GM18508 (cell line): ENCODE data around the gene MIDN.
A peak's percentile ranks its signal among the peaks of the same experiment; 100 is the strongest.
"Not testable (repeated sequence)": the region's sequence is repeated elsewhere in the genome, so short reads cannot be mapped to it uniquely, and the experiment has no call there.

Experiments used
- ATAC-seq: cut with Tn5 transposase; IDR thresholded peaks from one replicate; pipeline ENCODE4 v1.9.1; 2021; ENCODE audit warnings: moderate number of reproducible peaks; ENCODE audit not compliant: insufficient read depth, unreplicated experiment

MIDN gene

DNA sequence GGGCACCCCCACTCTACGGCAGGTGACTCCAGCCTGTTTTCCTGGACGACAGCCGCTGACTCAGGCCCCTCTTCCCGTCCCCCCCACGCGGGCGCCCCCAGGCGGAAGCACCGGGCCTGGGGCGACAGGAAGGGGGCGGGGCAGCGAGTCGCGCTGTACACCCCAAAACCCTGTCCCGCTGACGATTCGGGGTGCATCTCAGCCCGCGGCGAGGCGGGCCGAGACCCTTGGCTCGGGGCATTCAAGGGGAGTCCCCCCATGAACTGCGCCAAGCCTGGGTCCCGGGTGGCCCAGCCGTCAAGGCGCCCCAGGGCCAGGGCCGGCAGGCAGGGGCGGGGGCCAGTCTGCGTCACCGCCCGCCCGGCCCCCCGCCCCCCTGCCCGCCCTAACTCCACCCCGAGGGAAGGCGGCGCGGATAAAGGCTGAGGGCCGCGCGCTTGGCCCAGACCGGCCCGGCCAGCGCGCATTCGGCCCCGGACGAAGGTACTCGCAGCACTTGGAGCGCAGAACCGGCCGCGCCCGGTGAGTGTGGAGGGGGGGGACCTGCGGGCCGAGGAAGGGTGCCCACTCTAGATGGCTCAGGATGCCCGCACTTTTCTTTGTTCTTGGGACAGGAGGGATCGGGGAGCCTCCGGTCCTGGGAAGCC is at the start of gene MIDN:
MIDN (plus strand) TSS at position 445 of the 647 bp plus-strand sequence. CDS start 1,714 bp downstream, outside the sequence.
- ATAC-seq, result no peak

DNA sequence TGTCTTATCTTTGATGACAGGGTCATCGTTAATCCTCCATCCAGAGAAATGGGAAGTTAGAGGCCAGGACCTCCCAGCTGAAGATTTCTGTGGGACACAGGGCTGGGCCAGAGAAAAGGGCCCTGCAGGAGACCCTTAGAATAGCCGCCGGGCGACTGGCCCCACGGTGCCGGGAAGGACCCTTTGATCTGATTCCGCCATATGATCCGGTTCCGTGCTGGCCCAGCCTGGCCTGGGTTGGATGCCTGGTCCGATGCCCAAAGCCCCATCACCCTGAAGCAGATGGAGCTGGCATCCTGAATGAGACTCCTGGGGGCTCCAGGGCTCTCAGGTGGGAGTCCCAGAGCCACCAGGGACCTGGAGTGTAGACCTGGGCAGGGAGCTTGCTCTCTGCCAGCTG is 48.9 kb upstream of the MIDN start:
- no peak for ATAC-seq

GRCh38 chr19:1200614-1201013 is 47.8 kb upstream of the MIDN start:
- ATAC-seq, result not testable (repeated sequence)

DNA sequence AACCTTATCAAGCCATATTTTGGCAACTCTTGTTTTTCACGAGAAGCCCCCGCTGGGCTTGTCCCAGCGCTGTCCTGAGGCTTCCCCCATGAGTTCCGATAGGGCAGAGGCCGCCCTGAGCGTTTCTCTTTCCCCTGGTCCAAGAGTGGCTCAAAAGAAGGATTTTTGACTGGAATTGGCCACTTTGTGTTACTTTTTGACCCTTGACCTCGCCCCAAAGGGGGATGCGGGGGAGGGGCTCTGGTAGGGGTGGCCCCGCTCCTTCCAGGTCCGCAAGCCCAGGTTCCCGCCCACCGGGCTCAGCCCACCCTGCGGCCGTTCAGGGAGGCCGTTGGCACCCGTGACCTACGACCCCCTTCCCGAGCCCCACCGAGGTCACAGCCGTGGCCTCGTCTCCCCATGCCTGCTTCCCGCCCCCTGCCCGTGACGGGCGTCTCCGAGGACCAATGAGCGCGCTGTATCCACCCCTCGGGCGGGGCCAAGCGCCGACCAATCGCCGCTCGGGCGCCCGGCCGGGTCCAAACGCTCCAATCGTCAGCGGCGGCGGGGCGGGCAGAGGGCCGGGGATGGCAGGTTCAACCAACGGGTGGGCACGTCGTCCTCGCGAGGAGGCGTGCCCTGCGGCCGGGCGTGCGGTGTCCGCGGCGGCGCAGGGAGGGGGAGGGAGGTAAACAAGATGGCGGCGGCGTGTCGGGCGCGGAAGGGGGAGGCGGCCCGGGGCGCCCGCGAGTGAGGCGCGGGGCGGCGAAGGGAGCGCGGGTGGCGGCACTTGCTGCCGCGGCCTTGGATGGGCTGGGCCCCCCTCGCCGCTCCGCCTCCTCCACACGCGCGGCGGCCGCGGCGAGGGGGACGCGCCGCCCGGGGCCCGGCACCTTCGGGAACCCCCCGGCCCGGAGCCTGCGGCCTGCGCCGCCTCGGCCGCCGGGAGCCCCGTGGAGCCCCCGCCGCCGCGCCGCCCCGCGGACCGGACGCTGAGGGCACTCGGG is 43.0 kb upstream of the MIDN start, which contains the start of gene STK11:
STK11 (plus strand) TSS at position 665 of the 986 bp plus-strand sequence. CDS start 1,136 bp downstream, outside the sequence.
- peak; percentile 53 for ATAC-seq

DNA sequence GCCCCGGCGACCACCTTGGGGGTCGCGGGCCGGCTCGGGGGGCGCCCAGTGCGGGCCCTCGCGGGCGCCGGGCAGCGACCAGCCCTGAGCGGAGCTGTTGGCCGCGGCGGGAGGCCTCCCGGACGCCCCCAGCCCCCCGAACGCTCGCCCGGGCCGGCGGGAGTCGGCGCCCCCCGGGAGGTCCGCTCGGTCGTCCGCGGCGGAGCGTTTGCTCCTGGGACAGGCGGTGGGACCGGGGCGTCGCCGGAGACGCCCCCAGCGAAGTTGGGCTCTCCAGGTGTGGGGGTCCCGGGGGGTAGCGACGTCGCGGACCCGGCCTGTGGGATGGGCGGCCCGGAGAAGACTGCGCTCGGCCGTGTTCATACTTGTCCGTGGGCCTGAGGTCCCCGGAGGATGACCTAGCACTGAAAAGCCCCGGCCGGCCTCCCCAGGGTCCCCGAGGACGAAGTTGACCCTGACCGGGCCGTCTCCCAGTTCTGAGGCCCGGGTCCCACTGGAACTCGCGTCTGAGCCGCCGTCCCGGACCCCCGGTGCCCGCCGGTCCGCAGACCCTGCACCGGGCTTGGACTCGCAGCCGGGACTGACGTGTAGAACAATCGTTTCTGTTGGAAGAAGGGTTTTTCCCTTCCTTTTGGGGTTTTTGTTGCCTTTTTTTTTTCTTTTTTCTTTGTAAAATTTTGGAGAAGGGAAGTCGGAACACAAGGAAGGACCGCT is 42.1 kb upstream of the MIDN start:
- no peak for ATAC-seq

DNA sequence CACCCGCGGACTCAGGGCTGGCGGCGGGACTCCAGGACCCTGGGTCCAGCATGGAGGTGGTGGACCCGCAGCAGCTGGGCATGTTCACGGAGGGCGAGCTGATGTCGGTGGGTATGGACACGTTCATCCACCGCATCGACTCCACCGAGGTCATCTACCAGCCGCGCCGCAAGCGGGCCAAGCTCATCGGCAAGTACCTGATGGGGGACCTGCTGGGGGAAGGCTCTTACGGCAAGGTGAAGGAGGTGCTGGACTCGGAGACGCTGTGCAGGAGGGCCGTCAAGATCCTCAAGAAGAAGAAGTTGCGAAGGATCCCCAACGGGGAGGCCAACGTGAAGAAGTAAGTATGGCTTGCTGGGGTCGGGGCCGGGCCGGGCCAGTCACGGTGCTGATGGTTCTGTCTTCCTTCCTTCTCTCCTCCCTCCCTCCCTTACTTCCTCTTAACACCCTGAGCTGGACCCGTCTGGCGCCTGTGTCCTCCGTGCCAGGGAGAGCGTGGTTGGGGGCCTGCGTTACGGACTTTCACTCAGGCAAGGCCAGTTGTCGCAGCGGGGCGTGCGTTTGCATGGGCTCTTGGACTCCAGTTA is 41.4 kb upstream of the MIDN start:
- no peak for ATAC-seq

DNA sequence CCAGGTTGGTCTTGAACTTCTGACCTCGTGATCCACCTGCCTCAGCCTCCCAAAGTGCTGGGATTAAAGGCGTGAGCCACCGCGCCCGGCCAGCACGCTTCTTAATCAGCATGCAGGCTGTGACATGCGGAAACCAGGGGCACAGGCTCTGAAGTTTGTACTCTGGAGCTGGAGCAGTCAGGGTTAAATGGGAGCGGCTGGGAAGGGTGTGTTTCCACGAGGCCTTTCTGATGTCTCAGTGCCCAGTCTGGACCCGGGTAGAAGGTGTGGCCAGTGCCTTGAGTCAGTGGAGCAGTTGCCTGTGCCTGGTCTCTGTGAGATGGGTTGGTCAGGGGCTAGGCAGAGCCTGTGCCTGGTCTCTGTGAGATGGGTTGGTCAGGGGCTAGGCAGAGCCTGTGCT is 39.6 kb upstream of the MIDN start:
- not testable (repeated sequence) for ATAC-seq

GRCh38 chr19:1210227-1210538 is 38.2 kb upstream of the MIDN start:
- ATAC-seq, result no peak

GRCh38 chr19:1211494-1212234 is 36.7 kb upstream of the MIDN start:
- no peak for ATAC-seq

DNA sequence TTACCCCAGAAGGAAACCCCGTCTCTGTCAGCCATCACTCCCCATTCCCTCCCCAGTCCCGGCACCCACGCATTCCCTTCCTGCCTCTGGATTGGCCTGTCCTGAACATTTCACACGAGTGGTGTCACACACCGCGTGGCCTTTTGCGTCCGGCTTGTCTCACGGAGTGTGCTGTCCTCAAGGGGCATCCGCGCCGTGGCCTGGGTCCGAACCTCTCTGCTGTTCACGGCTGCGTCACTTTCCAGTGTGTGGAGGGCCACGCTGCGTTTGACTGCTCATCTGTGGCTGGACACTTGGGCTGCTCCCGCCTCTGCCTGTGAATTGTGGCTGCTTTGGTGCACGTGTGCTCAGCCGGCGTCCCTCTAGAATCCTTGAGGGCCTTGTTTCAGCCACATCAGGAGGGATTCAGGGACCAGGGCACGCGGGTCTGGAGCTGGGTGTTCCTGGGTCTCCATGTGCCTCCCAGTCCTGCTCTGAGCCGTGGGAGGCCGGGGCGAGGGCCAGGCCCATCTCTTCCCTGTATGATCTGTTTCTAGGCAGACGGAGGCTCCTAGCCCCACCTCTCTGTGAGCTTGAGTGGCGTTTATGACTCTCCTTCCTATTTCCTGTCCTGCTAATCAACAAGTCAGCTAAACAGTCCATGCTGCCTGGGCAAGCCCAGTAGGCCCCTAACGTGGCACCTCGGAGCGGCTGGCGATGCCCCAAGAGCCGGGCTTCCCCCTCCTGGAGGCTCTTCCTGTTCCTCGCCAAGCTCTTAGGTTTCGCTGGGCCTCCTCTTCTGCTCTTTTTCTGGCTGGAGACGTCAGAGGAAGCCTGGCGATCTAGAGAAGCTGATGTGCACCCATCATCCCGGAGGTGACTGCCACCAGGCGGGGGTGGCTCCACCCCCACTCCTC is 34.7 kb upstream of the MIDN start:
- ATAC-seq, result no peak

- ATAC-seq, result no peak
Measured at GRCh38 chr19:1214299-1214861, 34.0 kb upstream of the MIDN start.

- ATAC-seq, result no peak
Measured at GRCh38 chr19:1214862-1215731, 33.3 kb upstream of the MIDN start.

DNA sequence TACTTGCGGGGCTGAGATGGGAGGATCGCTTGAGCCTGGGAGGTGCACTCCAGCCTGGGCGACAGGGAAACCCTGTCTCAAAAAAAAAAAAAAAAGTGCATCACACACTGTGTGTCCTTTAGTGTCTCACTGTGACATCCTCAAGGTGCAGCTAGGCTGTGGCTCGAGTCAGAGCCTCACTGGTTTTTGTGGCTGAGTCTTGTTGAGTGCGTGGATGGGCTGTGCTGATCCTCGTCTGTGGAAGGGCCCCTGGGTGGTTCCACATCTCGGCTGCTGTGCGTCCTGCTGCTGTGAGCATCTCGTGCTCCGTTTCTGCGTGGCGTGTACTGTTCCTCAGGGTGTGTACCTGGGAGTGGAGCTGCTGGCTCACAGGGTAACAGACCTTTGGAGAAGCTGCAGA is 31.6 kb upstream of the MIDN start:
- no peak for ATAC-seq

GRCh38 chr19:1217366-1217765 is 31.0 kb upstream of the MIDN start:
- no peak for ATAC-seq

DNA sequence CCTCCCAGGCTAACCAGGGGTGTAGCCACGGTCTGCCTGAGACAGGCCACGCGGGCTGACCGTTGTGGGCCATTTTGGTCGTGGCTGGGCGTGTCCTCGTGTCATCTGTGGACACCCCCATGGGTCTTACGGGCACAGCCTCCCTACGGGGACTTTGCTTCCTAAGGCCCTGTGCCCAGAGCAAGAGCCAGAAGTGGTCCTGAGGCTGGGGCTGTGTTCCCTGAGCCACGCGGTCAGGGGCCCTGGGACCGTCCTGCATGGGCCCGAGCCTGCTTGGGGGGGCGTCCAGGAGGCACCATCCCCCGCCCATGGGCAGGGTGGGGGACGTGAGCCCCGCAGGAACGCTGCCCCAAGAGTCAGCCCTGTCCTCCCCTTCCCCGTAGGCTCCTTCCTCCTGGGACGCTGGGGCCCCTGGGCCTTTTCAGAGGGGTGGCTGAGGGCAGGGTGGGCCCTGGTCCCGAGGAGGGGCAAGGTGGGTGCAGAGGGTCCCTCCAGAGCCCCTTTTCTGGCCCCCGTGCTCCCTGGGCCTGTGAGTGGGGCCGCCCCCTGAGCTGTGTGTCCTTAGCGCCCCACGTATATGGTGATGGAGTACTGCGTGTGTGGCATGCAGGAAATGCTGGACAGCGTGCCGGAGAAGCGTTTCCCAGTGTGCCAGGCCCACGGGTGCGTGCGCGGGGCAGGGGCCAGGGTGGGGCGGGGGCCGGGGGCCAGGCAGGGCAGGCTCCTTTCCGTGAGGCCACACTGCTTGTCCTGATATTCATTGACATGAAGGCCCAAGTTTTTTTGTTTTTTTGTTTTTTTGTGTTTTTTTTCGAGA is 29.4 kb upstream of the MIDN start:
- ATAC-seq, result no peak

DNA sequence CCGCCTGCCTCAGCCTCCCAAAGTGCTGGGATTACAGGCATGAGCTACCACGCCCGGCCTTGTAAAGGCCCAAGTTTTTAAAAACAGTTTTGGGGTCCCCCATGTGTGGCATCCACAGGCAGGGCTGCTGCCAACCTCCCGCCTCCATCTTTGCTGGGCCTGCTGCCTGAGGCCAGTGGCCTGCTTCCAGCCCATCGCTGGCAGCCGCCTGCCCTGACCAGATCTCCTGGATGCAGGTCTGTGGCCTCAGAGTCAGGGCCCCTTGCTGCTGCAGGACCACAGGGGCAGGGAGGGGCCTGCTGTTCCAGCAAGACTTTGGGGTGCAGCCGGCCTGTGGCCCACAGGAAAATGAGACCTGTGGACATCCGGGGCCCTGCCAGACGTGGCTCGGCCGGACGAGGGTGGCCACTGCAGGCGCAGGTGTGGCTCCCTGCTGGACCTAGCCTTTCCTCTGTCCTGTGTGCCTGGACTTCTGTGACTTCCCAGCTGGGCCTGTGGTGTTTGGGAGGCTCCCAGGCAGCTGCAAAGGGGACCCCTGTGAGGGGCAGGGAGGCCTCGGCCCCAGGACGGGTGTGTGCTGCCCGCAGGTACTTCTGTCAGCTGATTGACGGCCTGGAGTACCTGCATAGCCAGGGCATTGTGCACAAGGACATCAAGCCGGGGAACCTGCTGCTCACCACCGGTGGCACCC is 28.5 kb upstream of the MIDN start:
- ATAC-seq, result no peak
